ENCODE data around the gene BTAF1.

- TF ChIP-seq CTCF (IDR thresholded peaks at IDR 0.05; ENCODE audit: low read length) (no peak), EZH2phosphoT487 (IDR thresholded peaks at IDR 0.05; ENCODE audit: low read length) (no peak), EZH2 (optimal IDR thresholded peaks at IDR 0.05; ENCODE audit: low read depth, low read length) (no peak)
Measured at GRCh38 chr10:91953600-91954160, 30.1 kb downstream of the BTAF1 start.

Data from MM.1S (cell line).